K562 (cell line): ENCODE measurements around the gene EMC8. TPM values are rescaled to one million over a fixed set of nuclear protein-coding genes. Genes with fewer than 3 reads are reported as not detected.

ENCODE experiments used
- ATAC-seq: fragments of 200-7000 bp; cut with Tn5 transposase; 3 replicates; pipeline ENCODE4 v1.9.1; 2020; ENCODE audit warnings: moderate library complexity
- BruUV-seq: library from RNA; stranded (reverse); fragments of 400-500 nt; replicated peaks from 2 replicates; lab custom pipeline; 2021; lab: Mats Ljungman, UMichigan
- CTCF ChIA-PET: fragments of 300-600 bp; formaldehyde crosslinking; extraction: SDS; loops from one replicate; lab custom pipeline; 2021; ENCODE audit warnings: low intra/inter-chr PET ratio; lab: Yijun Ruan, JAX
- POLR2A ChIA-PET: fragments of 300-600, 350-650 bp; sonication (Branson Sonifier 250); formaldehyde crosslinking; extraction: SDS; loops from one replicate; lab custom pipeline; 2021; ENCODE audit warnings: antibody characterized with exemption, inconsistent platforms; lab: Yijun Ruan, JAX
- DNase-seq, 4 experiments: peaks; one replicate each; pipeline versions ENCODE4 v3.0.0 to v3.0.0-alpha.2; 2011 to 2018; ENCODE audit warnings: low spot score in 3 of 4, mixed read lengths in 3 of 4; ENCODE audit errors: extremely low read depth in 1 of 4
- FAIRE-seq: peaks from 2 replicates; lab custom pipeline; 2011; peaks lifted over from hg19 to GRCh38; lab: Jason Lieb, UNC
- H2AFZ ChIP-seq: 2 replicates; pipeline ENCODE4 v1.6.0; 2011; ENCODE audit warnings: low read depth, low read length, control low read depth, inconsistent platforms
- H3K27ac ChIP-seq: fragments of 200-600 bp; 3 replicates; pipeline ENCODE4 v1.8.0; 2011; ENCODE audit warnings: low read depth, mild to moderate bottlenecking, control low read depth, inconsistent platforms, low read length, moderate library complexity, mixed read lengths; ENCODE audit errors: extremely low read depth
- H3K27me3 ChIP-seq, 2 experiments: fragments of 300-600 bp in 1 of 2; 2 replicates in 1 of 2; 3 replicates in 1 of 2; pipeline versions ENCODE4 v1.6.0 to v1.8.0; 2011; ENCODE audit warnings: inconsistent platforms in 2 of 2, low read length in 2 of 2, mild to moderate bottlenecking in 1 of 2, mixed read lengths in 1 of 2, moderate library complexity in 1 of 2; ENCODE audit not compliant: control insufficient read depth in 2 of 2, insufficient read depth in 2 of 2
- H3K36me3 ChIP-seq: fragments of 300-600 bp; 3 replicates; pipeline ENCODE4 v1.8.0; 2011; ENCODE audit warnings: mild to moderate bottlenecking, low read length, inconsistent platforms; ENCODE audit not compliant: control insufficient read depth, insufficient read depth
- H3K4me1 ChIP-seq, 2 experiments: fragments of 200-600 bp in 1 of 2; replicated peaks in 1 of 2; 2 replicates in 1 of 2; 3 replicates in 1 of 2; pipeline versions ENCODE4 v1.5.1 to v1.8.0; 2011; ENCODE audit warnings: inconsistent platforms in 2 of 2, low read length in 2 of 2, mild to moderate bottlenecking in 1 of 2, mixed read lengths in 1 of 2, moderate library complexity in 1 of 2; ENCODE audit not compliant: control insufficient read depth in 2 of 2, insufficient read depth in 2 of 2
- H3K4me2 ChIP-seq: 2 replicates; pipeline ENCODE4 v1.6.1; 2011; ENCODE audit warnings: low read length, control low read depth, inconsistent platforms, mixed read lengths; ENCODE audit not compliant: insufficient read depth
- H3K4me3 ChIP-seq: fragments of 200-600 bp; sonication (generic), shearing (Covaris generic); 2 replicates; pipeline ENCODE4 v1.5.1; 2016; ENCODE audit warnings: control low read depth, inconsistent platforms
- H3K79me2 ChIP-seq: fragments of 200-600 bp; 3 replicates; pipeline ENCODE4 v1.8.0; 2011; ENCODE audit warnings: low read length, inconsistent platforms; ENCODE audit not compliant: control insufficient read depth, insufficient read depth
- H3K9ac ChIP-seq, 2 experiments: 2 replicates each; pipeline versions ENCODE4 v1.6.0 to v1.6.1; 2011; ENCODE audit warnings: low read depth in 2 of 2, low read length in 2 of 2, control low read depth in 1 of 2, inconsistent platforms in 1 of 2, mild to moderate bottlenecking in 1 of 2, mixed read lengths in 1 of 2; ENCODE audit not compliant: insufficient read depth in 1 of 2
- H3K9me1 ChIP-seq: one replicate; pipeline ENCODE4 v1.6.0; 2011; ENCODE audit warnings: inconsistent platforms, mild to moderate bottlenecking, low read length, moderate library complexity; ENCODE audit not compliant: control insufficient read depth, insufficient read depth
- H3K9me3 ChIP-seq: replicated peaks from 2 replicates; pipeline ENCODE4 v1.5.1; 2011; ENCODE audit warnings: low read depth, low read length, inconsistent platforms; ENCODE audit not compliant: control insufficient read depth, insufficient read depth
- H4K20me1 ChIP-seq: replicated peaks from 2 replicates; pipeline ENCODE4 v1.6.1; 2011; ENCODE audit warnings: low read length, inconsistent platforms, mixed read lengths; ENCODE audit not compliant: control insufficient read depth, insufficient read depth
- CBX2 ChIP-seq: fragments of 200-600 bp; sonication (generic); IDR thresholded peaks from one replicate; pipeline ENCODE4 v1.6.1; 2012; ENCODE audit warnings: mild to moderate bottlenecking, low read length, inconsistent platforms; ENCODE audit not compliant: insufficient read depth, poor library complexity, severe bottlenecking
- ETV5 ChIP-seq: sonication (generic); formaldehyde crosslinking; IDR thresholded peaks from 2 replicates; pipeline ENCODE4 v1.4.0; 2020; ENCODE audit warnings: low read depth, mild to moderate bottlenecking, missing genetic modification reagents
- GTF2F1 ChIP-seq: IDR thresholded peaks from 2 replicates; pipeline ENCODE4 v1.6.1; 2011; ENCODE audit warnings: low read depth, low read length, improper control_type of control experiment
- HDAC8 ChIP-seq: fragments of 450-650 bp; IDR thresholded peaks from 2 replicates; pipeline ENCODE4 v1.6.1; 2016; ENCODE audit warnings: mild to moderate bottlenecking, missing genetic modification characterization, moderate library complexity, missing compliant biosample characterization
- STAT5B ChIP-seq: fragments of 250-450 bp; sonication (Bioruptor Pico); IDR thresholded peaks from 2 replicates; pipeline ENCODE4 v1.8.0; 2021; ENCODE audit warnings: mild to moderate bottlenecking, inconsistent platforms
- ZNF143 ChIP-seq: sonication (generic); formaldehyde crosslinking; IDR thresholded peaks from 2 replicates; pipeline ENCODE4 v1.9.0; 2022; ENCODE audit warnings: mild to moderate bottlenecking, missing genetic modification reagents
- ZNF316 ChIP-seq: fragments of 450-650 bp; IDR thresholded peaks from 2 replicates; pipeline ENCODE4 v1.6.1; 2016
- WGBS: fragments of 100-300 bp; shearing (Covaris generic); methylation state at CpG from one replicate; pipeline ENCODE4 v1.1.6; 2016; ENCODE audit warnings: low coverage, mixed read lengths; ENCODE audit not compliant: insufficient coverage; ENCODE audit errors: missing lambda C conversion rate; 5-methylcytosine and 5-hydroxymethylcytosine counted together
- in situ Hi-C: fragments of 300-500 bp; cut with MboI; formaldehyde crosslinking; loops from 4 replicates; pipeline ENCODE4 v1.15.0; 2018; ENCODE audit warnings: inconsistent platforms, mixed read lengths
- intact Hi-C: fragments of 100-400 bp; cut with micrococcal nuclease; formaldehyde crosslinking; loops from 2 replicates; pipeline ENCODE4 v1.14.2; 2022
- polyA plus RNA-seq, 8 experiments: library from polyadenylated mRNA; depleted of rRNA in 4 of 8; stranded (reverse) in 5 of 8; unstranded in 3 of 8; fragments of >200 nt; fragmentation: Nextera tagmentation in 2 of 8; fragmentation: Illumina TruSeq in 1 of 8; extraction: Ambion mirVana in 2 of 8; extraction: Trizol in 1 of 8; gene quantifications; 2 replicates each; pipeline versions ENCODE4 v1.2.1 to v1.2.3, GENCODE V29; 2011 to 2014; ENCODE audit warnings: inconsistent platforms in 1 of 8, missing spikeins in 1 of 8
- total RNA-seq, 7 experiments: library from RNA; depleted of rRNA in 6 of 7; stranded (reverse); fragments of >200 nt in 6 of 7; fragmentation: Illumina TruSeq in 2 of 7; extraction: Trizol in 2 of 7; gene quantifications; 2 replicates each; pipeline versions ENCODE4 v1.2.1 to v1.2.3, GENCODE V29; 2011 to 2021; ENCODE audit warnings: low replicate concordance in 1 of 7

Gene EMC8
- total and polyA plus RNA-seq, 9 of the 15 experiments (the other 6 are each of a cell fraction or from before 2014, with no cell fraction given), result 11.4 to 81.8 (median 48.6) TPM

DNA sequence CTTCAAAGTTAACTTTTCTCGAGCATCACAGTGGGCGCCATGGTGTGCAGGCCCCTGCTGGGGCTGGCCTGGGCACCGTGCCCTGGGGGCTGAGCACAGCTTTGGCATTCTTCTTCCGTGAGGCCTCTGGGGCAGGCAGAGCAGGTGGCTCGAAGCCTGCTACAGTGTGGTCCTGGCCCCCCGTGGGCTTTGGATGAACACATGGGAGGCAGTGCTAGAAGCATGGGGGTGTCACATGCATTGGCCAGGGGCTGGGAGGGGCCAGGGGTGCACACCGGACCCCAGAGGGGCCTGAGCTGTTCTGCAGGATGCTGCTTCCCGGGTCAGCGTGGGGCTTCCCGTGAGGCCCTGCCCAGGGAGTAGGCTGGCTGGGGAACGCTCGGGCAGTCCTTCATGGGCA is 36.4 kb downstream of the EMC8 start:
- POLR2A ChIA-PET, result interaction anchor here (0.6 kb wide), 1 partner anchor 11 kb away, joined by 3 read pairs; no protein-coding TSS in a partner anchor
- no peak overlapping the region; a peak in 1 of 4 replicates for H3K9ac ChIP-seq
- no peaks in the 10 kb centered on the region for H3K9me3 ChIP-seq
- H3K9me1 ChIP-seq, result no peaks in the 10 kb centered on the region
- WGBS, result 8% methylated on average over 11 of the region's 12 CpGs
- peaks cover 0 to 14% of the 10 kb centered on the region in 2 experiments; a peak in 3 of 5 replicates for H3K4me1 ChIP-seq
- TF ChIP-seq ETV5 (no peak), STAT5B (CRISPR knock-in tag) (no peak), CBX2 (peak; percentile 37), GTF2F1 (no peak), HDAC8 (tag) (no peak), ZNF316 (no peak), ZNF143 (CRISPR knock-in tag) (no peak)
- TF ChIP-seq, all 486 proteins: peak for 1
- CTCF ChIA-PET, result no interaction called here
- Histone ChIP-seq H3K79me2 (no peaks in the 10 kb centered on the region), H3K27ac (no peak overlapping the region), H3K36me3 (no peaks in the 10 kb centered on the region), H3K4me2 (no peak overlapping the region), H2AFZ (no peak overlapping the region), H3K4me3 (no peak overlapping the region), H3K27me3 (peaks cover 40 to 72% of the 10 kb centered on the region in 2 experiments), H4K20me1 (0 out of 2 replicates have a peak, but pooled peaks cover 4% of the 10 kb centered on the region)
- ATAC-seq (no peak), FAIRE-seq (no peak), DNase-seq (no peak)
- in situ Hi-C loops (no loop called here), intact Hi-C loops (no loop called here)
- no TSS peak for BruUV-seq
